GM19035 (cell line): ENCODE data around the gene BSND.
A peak's percentile ranks its signal among the peaks of the same experiment; 100 is the strongest.
"Not testable (repeated sequence)": the region's sequence is repeated elsewhere in the genome, so short reads cannot be mapped to it uniquely, and the experiment has no call there.

ENCODE experiments used
- ATAC-seq: cut with Tn5 transposase; IDR thresholded peaks from one replicate; pipeline ENCODE4 v1.9.1; 2021; ENCODE audit not compliant: unreplicated experiment

Gene BSND

DNA sequence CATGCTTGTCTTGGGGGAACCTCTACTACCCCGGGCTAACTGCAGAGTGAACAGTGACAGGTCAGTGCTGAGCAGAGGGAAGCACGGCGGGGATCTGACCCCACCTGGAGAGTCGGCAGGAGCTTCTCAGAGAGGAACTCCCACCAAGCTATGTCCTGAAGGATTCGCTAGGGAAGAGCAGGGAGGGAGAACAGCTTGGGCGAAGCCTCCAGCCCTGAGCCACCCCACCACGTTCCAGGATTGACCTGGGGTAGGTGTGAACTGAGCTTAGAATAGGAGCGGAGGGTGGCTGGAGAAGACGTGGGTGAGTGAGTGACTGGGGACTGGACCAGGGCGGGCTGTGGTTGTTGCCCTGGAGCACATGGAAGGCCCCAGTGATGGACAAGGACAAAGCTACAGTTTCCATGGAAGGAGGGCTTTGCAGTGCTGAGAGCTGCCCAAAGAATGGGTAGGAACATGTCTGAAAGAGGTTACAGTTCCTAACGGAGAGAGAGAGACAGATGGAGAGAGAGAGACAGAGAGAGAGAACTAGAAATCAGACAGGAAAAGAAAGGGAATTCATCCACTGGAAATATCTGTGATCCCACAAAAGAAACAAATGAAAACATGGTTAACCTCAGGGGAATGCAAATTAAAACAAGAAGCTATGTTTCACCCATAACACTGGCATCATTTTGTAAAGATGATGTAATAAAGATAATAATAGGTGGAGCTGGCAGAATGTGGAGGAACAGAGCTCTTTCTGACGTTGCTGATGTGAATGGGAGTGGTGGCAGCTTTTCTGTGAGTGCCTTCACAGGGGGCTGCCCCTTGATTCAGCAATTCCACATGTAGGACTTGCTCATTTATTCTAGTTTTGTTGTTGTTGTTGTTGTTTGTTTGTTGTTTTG, 17.2 kb downstream of the BSND start:
- no peak for ATAC-seq

DNA sequence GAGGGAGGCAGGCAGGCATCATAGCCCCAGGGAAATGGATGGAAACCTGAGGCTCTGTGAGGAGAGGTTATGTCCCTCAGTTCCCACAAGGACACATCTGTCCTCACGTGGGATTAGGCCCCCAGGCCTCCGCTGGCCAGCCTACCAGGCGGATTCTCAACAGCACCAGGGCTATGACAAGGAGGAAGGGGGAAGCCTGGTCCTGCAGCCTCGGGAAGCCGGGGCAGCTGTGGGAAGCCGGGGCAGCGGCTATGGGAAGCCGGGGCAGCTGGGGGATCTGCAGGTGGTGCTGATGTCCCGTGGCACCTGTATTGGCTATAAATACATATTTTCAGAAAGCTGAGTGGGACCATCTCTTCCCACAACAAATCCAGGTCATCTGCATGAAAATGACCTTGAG, 19.7 kb downstream of the BSND start:
- ATAC-seq: no peak

DNA sequence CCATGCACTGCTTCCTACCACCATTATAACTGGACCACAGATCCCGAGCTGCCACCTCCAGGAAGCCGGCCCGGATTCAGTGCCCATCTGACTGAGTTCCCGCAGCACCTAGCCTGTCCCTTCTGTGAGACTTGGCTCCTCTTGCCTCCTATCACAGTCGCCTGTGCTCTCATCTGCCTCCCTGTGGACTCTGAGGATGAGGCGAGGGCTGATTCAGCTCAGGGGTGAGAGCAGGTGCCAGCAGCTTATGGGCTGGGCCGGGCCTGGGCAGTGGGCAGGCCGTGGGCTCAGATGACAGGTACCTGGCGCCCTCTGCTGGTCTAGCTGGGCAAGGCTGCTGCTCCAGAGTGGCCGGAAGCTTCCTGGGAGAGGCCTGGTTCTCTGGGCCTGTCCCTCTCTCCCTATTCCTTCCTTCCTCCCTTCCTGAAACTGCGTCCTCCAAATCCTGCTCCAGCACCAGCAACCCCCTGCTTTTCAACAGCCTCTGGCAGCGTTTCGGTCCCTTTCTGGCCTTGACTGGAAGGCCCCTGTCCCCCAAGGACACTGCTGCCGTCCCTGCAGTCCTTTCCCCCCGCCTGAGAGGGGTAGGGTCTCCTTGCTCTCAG, 23.3 kb downstream of the BSND start:
- ATAC-seq: peak; percentile 80

DNA sequence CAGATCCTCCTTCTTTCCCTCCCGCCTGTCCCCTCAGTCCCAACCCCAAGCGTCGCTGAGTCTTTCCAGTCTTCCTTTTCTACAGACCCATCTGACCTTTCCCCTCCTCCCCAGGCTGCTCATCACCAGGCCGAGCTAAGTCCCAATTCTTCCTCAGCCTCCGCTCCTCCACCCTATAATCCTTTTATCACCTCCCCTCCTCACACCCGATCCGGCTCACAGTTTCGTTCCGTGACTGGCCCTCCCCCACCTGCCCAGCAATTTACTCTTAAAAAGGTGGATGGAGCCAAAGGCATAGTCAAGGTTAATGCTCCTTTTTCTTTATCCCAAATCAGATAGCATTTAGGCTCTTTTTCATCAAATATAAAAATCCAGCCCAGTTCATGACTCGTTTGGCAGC, 25.4 kb downstream of the BSND start:
- not testable (repeated sequence) for ATAC-seq

DNA sequence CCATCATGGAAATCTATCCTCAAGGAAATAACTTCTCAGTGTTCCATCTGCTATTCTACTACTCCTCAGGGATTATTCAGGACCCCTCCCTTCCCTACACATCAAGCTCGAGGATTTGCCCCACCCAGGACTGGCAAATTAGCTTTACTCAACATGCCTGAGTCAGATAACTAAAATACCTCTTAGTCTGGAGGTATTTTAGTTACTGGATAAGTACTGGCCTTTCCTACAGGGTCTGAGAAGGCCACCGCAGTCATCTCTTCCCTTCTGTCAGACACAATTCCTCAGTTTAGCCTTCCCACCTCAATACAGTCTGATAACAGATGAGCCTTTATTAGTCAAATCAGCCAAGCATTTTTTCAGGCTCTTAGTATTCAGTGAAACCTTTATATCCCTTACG, 27.9 kb downstream of the BSND start:
- ATAC-seq: not testable (repeated sequence)

DNA sequence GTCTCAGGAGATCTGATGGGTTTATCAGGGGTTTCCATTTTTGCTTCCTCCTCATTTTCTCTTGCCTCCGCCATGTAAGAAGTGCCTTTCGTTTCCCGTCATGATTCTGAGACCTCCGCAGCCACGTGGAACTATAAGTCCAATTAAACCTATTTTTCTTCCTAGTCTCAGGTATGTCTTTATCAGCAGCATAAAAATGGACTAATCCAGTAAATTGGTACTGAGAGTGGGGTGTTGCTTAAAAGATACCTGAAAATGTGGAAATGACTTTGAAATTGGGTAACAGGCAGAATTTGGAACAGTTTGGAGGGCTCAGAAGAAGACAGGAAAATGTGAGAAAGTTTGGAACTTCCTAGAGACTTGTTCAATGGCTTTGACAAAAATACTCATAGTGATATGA, 32.4 kb downstream of the BSND start:
- not testable (repeated sequence) for ATAC-seq

DNA sequence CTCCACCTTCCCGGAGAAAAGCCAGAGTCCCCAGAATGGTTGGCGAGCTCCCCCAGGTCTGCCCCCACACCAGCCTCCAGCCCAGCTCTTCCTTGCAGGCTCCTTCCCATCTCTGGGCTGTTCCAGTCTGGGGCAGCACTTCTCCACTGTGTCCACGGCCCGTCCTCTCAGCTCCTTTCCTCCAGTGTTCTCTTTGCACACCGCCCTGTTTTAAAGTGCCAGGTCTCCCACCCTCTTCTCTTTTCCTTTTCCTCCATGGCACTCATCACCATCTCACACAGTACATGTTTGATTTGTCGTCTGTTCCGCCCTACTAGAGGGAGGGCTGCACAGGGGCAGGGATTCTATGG, 34.5 kb downstream of the BSND start:
- ATAC-seq: no peak

DNA sequence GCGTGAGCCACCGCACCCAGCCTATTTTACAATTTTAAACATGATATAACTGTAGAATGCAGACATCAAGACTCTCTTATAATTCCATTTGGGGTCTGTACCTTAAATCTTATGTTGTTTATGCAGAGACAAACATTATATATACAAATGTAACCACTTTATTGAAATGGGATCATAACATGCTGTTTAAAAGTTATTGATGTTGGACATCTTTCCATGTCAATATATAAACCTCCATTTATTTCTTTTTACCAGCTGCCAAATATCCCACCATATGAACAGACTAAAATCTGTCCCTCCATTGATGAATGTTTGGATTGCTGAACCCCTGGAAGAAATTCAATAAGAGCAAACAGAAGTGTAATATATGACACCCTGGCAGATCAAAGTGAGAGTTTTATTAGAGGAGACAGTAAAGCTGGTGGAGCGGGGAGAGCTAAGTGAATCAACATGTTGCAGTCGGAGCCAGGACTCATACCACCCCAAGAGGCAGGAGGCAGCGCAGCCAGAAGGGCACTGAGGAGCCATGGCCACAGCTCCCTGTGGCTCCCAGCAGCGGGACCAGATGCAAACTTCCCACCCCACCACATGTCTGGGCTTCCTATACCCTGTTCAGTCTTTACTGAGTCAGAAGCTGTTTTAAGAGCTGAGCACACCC, 35.9 kb downstream of the BSND start:
- no peak for ATAC-seq

DNA sequence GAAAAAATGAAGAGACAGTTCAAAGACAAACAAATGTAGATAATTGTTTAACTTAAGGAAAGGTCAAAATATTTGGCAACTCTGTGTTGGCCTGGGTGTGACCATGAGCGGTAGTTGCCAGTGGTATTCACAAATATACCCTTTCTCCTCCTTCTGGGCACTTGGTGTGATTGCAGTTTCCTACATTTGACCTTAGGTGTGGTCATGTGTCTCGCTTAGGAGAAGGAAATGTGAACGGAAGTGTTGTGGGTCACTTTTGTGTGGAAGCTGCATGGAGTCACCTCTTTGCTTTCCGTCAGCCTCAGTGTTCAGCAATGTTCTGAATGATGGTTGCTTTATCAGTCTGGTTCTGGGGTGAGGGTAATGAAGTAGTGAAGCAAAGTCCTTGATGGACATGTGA, 37.2 kb downstream of the BSND start:
- no peak for ATAC-seq

DNA sequence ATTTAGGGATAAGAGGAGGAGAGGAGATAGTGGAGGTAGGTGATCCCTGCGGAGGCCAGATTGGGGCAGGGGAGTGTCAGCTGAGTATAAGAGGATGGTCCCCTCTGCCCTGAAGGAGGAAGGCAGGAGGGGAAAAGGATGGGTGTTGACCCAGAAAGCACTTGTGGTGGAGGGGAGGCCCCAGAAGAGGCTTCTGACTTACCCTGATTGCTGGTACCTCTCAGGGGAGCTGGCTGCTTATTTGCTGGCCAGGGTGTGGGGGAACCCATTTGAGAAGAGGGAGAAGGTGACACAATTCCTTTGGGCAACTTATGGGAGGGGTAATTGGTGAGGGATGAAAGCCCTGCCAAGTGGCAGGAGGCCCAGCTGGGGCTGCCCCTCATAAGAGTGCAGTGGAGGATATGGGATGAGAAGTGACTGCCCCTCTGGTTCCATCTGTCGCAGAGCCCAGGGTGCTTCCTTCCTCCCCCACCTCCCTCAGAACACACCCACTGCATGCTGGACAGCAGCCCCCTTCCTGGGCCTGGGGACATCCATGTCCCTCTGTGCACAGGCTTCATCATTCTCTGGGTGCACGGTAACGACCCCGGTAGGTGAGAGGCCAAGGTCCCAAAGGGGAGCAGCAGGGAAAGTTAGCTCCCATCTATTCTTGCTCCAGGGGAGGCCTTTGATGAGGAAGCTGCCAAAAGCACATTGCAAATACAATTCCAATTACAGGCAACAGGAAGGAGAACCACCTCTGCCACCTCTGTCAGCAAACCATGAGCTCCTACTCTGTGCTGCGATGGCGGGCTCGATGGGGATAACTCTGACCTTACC, 39.2 kb downstream of the BSND start:
- ATAC-seq: no peak

DNA sequence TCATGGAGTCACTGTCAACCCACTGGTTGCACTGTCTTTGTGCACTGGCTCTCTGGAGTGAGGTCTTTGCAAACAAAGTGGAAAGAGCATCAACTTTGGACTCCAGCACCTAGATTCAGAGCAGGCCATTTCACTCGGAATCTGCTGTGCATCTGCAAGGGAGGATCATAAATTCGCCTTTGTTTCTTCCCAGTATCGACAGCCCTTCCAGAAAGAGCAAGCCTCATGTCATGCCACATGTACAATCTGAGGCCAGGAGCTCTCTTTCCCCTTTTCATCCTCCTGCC, 39.8 kb downstream of the BSND start:
- no peak for ATAC-seq

DNA sequence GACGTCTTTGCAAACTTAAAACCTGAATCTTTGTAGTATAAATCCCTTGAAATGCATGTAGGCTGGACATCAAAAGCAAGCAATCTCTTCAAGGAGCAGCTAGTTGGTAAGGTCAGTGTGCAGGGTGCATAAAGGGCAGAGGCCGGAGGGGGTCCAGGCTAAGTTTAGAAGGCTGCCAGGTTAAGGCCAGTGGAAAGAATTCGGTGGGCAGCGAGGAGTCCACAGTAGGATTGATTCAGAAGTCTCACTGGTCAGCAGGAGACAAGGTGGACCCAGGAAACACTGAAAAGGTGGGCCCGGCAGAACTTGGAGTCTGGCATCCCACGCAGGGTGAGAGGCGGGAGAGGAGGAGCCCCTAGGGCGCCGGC, 40.2 kb downstream of the BSND start:
- no peak for ATAC-seq

DNA sequence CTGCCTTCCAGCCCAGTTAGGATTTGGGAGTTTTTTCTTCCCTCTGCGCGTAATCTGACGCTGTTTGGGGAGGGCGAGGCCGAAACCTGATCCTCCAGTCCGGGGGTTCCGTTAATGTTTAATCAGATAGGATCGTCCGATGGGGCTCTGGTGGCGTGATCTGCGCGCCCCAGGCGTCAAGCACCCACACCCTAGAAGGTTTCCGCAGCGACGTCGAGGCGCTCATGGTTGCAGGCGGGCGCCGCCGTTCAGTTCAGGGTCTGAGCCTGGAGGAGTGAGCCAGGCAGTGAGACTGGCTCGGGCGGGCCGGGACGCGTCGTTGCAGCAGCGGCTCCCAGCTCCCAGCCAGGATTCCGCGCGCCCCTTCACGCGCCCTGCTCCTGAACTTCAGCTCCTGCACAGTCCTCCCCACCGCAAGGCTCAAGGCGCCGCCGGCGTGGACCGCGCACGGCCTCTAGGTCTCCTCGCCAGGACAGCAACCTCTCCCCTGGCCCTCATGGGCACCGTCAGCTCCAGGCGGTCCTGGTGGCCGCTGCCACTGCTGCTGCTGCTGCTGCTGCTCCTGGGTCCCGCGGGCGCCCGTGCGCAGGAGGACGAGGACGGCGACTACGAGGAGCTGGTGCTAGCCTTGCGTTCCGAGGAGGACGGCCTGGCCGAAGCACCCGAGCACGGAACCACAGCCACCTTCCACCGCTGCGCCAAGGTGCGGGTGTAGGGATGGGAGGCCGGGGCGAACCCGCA, 40.8 kb downstream of the BSND start, which contains the start of gene PCSK9:
TSS of gene PCSK9 (plus strand) at position 207 of the 741 bp plus-strand sequence. CDS start at position 497, 290 bp downstream.
- no peak for ATAC-seq

DNA sequence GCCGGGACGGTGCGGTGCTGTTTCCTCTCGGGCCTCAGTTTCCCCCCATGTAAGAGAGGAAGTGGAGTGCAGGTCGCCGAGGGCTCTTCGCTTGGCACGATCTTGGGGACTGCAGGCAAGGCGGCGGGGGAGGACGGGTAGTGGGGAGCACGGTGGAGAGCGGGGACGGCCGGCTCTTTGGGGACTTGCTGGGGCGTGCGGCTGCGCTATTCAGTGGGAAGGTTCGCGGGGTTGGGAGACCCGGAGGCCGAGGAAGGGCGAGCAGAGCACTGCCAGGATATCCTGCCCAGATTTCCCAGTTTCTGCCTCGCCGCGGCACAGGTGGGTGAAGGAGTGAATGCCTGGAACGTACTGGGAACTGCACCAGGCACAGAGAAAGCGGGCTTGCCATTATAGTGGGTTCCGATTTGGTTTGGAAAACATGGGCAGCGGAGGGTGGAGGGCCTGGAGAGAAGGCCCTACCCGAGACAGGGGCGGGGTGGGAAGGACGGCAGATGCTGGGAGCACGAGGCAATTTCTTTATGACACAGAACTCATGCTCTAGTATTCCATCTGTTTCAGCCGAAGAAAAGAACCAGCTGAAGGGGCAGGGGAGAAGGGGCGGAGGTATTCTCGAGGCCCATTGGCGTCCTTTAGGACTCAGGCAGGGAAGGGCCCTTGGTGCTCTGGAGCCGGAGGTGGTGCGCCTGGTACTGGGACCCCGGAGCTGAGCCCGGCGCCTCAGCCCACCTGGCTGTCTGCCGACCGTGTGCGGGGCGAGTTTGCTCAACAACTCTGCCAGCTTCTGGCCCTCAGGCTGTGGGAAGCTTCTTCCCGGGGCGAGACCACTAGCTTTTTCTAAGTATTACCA, 41.6 kb downstream of the BSND start:
- ATAC-seq: no peak

DNA sequence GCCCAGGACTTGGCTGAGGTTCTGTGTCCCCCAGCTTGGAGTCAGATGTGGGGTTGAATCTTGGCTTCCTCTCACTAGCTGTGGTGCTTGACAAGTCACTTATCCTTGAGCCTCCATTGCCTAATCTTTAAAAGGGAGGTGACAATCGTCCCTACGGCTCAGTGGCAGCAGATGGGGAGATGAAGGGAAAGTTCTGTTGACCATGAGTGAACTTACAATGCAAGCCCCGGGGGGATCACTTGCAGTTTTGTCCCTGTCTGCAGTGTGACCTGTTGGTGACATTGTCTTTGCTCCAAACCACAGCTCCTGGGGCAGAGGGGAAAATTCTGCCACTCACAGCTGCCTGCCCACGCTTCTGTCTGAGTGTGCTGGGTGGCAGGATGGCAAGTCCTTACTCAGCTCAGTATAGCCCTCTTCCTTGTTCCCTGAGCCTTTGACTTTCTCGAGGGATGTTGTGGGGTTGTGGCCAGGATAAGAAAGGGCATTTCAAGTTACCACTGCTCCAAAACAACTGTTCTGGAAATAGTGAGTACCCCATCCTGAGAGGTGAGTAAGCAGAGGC, 42.3 kb downstream of the BSND start:
- no peak for ATAC-seq

DNA sequence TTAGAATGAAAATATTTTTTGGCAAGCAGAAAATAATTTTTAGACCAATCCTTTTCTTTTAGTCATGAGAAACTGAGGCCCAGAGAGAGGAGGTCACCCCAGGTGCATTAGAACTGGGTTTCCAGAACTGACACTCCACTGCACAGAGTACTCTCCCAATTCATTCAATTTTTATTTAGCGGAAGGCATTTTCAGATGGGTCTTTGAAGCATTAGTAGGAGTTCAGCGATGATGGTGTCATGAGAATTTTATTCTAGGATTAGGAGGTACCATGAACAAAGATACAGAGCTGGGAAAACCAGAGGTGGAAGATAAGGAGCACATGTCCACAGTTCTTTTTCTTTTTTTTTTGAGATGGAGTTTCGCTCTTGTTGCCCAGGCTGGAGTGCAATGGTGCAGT, 42.9 kb downstream of the BSND start:
- ATAC-seq: no peak

DNA sequence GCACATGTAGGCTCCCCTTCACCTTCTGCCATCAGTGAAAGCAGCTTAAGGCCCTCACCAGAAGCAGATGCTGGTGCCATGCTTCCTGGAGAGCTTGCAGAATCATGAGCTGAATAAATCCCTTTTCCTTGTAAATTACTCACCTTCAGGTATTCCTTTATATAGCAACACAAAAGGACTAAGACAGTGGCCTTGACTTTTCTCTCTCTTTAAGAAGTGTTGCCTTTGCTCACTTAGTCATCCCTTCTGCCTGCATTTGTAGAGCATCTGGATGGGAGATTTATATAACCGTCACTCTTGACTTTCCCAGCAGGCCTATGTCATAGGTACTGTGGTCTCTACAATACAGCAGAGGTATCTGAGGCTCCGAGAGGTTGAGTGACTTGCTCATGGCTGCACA, 44.3 kb downstream of the BSND start:
- ATAC-seq: no peak

DNA sequence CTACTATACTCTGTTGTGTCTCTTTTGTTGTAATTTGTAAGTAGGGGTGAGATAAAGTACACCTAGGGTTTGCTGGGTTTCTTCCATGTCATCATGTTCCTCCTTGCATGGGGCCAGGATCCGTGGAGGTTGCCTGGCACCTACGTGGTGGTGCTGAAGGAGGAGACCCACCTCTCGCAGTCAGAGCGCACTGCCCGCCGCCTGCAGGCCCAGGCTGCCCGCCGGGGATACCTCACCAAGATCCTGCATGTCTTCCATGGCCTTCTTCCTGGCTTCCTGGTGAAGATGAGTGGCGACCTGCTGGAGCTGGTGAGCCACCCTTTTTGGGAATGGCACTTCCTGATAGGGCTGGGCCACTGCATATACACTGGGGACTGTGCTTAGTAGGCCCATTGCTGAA, 45.0 kb downstream of the BSND start:
- ATAC-seq: no peak

DNA sequence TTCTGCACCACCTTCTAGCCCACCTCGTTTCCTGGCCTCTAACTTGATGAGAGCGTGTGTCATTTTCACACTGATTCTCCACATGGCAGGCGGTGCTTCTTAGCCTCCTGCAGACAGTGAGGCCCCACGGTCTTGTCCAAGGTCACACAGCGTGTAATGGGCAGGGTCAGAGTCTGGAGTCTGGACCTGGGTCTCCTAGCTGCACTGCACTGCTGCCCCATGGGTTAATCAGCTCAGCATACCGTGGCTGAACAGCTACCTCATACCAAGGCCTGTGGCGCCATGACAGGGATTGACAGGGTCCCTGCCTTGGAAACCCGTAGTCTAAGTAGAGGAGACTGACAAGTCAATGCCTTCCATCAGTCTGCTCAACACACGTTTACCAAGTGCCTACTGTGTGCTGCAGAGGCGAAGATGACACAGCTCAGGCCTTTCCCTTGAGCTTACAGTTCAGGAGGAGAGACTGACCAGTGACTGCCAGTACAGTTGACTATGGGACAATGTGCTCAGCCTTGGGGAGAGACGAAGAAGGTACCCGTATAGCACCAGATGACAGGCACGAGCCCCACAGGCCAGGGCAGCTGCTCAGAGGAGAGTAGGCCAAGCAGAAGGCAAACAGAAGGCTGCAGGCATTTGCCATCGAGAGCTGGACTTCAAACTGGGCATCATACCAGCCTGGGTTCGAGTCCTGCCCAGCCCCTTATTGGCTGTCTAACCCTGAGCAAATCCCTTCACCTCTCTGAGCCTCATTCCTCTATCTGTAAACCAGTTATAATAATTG, 46.1 kb downstream of the BSND start:
- ATAC-seq: no peak
